HCEC 1CT (cell line): ENCODE measurements around the gene PRDM11.

ENCODE experiments used
- DNase-seq: peaks from one replicate; pipeline ENCODE4 v3.0.0-alpha.2; 2017

The PRDM11 gene

GRCh38 chr11:45267652-45268299 lies 121.3 kb downstream of the PRDM11 start:
- DNase-seq: no peak

- DNase-seq: no peak
Observed at GRCh38 chr11:45269678-45270077, 123.2 kb downstream of the PRDM11 start.

DNA sequence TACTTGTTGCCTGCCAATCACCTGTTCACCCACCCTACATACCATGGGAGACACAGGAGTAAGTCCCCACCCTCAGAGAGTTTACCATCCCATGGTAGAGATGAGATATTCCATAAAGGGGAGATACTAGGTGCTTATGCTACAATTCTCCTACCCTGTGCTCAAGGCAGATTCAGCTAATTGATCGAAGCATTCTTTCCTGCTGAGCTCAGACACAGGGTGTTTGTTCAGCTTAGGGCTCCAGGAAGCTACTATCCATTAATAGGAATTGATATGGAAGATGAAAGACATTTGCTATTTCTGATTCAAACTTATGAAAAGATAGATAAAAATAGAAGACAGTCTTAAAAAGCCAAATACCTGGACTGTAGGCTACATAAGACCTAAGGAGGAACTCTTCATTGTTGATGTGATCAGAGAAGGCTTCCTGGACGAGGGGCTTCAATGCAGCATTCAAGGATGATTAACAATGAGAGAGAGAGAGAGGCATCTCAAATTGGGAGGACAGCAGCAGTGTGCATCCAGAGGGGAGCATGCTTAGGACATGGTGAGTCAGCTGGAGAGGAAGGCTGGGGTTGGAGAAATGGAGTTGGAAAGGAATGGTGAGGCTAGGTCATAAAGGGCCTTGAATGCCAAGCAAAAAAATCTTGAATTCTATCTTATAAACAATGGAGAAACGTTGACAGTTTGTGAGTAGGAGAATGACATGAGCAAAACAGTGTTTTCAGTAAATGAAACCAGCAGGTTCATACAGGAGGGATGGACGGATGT lies 124.7 kb downstream of the PRDM11 start:
- no peak for DNase-seq

GRCh38 chr11:45272701-45273100 lies 126.3 kb downstream of the PRDM11 start:
- no peak for DNase-seq

GRCh38 chr11:45273509-45273908 lies 127.1 kb downstream of the PRDM11 start:
- DNase-seq: no peak

DNA sequence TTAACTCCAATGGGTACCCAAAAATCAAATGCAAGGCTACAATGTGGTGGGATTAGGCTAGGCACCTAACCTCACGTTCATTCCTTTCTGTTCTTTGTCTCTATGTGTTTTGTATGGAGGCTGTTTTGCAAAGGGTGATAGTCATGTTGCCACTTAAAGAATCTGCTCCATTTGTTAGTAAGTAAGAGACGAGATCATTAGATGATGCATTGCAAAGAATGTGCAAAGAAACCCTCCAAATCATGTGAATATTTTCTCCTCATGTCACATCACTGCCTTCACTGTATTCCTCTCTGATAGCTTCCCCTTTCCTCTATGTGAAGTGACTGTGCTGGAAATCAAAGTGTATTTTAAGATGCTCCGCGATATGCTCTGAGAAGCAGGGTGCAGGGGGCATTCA lies 127.8 kb downstream of the PRDM11 start:
- no peak for DNase-seq

- DNase-seq: no peak
Observed at GRCh38 chr11:45275828-45276227, 129.4 kb downstream of the PRDM11 start.

- DNase-seq: no peak
Observed at GRCh38 chr11:45278714-45279113, 132.3 kb downstream of the PRDM11 start.

GRCh38 chr11:45279645-45280044 lies 133.2 kb downstream of the PRDM11 start:
- no peak for DNase-seq

- DNase-seq: no peak
Observed at GRCh38 chr11:45280449-45280848, 134.0 kb downstream of the PRDM11 start.

DNA sequence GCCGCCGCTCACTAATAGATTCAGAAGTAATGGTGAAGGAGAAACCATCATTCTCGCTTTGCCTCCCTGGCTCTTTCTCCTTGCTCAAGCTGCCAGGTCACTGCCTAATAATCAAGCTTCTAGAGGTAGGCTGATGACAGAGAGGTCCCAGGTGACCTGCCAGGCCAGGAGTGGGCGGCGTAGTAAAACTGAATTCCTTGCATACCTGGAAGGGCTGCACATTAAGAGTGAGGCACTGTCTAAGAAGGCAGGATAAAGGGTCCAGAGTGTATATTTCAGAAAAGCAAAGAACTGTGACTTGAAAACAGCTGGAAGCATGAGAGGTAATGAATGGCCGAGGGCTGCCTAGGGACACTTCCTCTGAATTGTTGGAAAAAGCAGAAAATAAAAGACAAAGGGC lies 135.6 kb downstream of the PRDM11 start:
- DNase-seq: no peak
